Iris pigment epithelial cell (primary cell): ENCODE measurements around the gene KRT14.
"Not testable (repeated sequence)": the region's sequence is repeated elsewhere in the genome, so short reads cannot be mapped to it uniquely, and the experiment has no call there.

Experiments
- DNase-seq: peaks from one replicate; pipeline ENCODE4 v3.0.0-alpha.2; 2011; ENCODE audit warnings: low read depth

The KRT14 gene

DNA sequence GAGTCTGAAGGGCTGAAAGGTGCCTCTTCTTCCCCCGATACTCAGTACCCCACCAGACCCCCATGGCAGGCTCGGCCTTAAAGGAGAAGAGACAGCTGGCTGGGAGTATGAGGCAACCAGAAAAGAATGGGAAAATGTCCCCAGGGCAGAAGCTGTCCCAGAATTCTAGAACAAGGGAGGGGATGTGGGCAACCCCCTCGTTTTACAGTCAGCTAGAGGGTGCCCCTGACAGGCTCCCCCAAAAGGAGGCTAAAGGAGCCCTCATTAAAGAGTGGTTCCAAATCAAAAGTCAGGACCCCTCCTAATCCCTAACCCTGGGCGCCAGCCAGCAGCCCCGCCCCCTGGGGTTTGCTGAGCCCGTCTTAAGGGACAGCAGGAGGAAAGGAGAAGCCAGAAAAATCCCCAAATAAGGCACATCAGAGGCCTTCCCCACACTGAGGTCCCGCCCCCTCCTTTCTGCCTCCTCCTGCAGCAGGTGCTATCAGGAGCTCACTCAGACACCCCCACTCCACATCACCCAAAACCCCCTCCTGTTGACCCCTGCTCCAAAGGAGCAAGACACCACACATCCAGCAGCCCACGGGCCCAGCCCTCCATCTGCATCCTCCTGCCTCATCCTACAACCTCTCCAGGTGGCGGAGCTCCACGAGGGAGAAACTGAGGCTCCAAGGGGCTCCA, 36.6 kb upstream of the KRT14 start:
- not testable (repeated sequence) for DNase-seq

DNA sequence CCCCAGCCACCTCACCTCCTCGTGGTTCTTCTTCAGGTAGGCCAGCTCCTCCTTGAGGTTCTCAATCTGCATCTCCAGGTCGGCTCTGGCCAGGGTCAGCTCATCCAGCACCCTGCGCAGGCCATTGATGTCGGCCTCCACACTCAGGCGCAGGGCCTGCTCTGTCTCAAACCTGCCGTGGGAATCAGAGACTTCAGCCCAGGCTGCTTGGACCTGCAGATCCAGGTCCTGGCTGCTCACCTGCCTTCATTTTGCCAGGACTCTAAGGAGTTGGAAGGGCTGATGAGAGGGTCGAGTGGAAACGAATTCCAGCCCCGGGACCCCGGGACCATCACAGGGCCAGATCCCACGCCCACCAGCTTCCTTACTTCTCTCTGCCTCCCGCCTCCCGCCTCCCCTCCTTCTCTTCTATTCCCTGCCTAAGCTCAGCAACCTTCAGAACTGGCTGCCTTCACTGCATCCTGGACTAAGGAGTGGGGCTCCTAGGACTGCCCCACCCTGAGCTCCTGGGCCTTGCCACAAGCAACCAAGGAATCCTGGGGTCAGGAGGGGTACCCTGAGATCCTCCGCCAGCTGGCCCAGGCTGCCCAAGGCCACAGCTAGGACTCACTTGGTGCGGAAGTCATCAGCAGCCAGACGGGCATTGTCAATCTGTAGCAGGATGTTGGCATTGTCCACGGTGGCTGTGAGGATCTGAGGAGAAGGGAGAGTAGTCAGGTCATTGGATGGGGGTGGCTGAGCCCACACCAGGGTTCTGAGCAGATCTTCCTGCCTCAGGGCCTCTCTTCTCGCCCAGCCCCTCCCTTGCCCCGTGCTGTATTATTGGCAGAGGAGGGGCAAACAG, 35.9 kb upstream of the KRT14 start:
- not testable (repeated sequence) for DNase-seq

DNA sequence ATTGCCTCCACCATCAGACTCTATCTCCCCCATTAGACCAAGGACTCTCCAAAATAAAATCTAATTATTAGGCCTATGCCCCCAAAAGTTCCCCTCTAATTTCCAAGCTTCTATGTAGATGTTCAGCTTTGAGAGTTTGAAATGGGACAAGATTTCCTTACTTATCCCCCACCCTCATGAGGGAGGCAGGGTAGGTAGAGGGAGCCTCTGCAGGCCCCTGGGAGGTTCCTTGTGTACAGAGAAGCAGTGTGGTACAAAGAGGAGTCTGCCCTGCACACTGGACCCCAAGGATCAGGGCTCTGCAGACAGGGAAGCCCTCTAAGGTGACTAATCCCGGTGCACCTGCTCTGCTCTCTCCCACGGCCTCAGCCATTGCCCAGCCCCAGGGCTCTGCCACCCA, 35.2 kb upstream of the KRT14 start:
- no peak for DNase-seq

DNA sequence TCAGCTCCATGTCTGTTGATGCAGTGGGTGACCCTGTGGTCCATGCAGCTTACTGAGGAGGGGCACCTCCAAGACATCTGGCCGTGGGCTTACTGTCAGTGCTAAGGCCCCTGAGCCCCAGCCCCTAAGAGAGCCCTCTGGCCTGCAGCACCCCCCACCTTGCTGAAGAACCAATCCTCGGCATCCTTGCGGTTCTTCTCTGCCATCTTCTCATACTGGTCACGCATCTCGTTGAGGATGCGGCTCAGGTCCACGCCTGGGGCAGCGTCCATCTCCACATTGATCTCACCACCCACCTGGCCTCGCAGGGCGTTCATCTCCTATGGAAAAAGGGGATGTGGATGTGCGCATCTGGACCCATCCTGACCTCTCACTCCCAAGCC, 34.7 kb upstream of the KRT14 start:
- DNase-seq: not testable (repeated sequence)

DNA sequence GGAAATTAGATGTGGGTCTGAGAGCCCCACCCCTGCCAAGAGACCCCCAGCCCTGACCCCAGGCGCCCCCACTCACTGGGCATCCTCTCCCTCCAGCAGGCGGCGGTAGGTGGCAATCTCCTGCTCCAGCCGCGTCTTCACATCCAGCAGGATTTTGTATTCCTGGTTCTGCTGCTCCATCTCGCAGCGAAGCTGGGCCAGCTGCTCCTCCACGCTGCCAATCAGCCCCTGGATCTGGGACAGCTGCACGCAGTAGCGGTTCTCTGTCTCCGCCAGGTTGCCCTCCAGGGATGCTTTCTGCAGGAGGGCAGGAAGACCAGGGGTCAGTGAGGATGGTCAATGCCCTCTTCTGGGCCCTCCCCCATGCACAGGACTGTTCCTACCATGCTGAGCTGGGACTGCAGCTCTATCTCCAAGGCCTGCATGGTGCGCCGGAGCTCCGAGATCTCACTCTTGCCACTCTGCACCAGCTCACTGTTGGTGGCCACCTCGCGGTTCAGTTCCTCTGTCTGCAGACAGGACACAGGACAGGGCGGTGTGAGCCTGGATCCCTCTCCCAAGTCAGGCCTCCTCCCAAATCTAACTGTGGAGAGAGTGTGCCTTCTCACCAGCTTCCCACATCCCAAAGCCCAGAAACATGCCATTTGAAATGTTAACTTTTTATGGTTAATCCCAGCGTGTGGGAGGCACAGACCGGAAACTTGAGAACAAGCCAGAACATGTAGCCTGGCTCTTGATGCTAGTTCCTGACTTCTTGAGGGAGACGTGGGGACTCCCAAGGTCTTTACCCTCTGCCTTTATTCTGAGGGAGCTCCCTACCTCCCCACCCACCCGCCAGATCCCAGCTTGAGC, 34.1 kb upstream of the KRT14 start:
- peak; percentile 20 for DNase-seq

DNA sequence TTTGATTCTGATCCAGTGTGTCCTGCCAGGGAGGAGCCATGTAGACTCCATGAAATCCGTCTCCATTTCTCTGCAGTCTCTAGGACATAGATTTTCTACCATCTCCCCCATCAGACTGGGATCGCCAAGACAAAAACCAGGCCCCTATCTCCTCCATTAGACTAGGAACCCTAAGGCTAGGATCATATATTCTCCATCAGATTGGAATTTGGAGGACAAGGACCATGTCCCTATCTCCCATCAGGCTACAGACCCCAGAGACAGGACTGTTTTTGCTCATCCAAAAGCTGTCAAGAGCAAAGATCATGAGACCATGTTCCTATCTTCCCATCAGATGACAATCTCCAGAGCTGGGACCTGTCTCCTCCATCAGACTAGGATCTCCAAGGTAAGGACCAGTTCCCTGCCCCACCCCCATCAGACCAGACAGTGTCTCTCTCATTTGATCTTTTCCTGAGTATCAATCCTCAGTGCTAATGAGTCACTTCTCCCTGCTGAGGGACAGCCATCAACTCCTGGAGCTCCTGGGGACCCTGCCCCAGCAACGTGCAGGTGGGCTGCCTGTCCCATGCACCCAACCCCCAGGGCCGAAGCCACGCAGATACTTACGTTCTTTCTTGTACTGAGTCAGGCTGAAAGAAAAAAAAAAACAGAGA, 33.4 kb upstream of the KRT14 start:
- not testable (repeated sequence) for DNase-seq

DNA sequence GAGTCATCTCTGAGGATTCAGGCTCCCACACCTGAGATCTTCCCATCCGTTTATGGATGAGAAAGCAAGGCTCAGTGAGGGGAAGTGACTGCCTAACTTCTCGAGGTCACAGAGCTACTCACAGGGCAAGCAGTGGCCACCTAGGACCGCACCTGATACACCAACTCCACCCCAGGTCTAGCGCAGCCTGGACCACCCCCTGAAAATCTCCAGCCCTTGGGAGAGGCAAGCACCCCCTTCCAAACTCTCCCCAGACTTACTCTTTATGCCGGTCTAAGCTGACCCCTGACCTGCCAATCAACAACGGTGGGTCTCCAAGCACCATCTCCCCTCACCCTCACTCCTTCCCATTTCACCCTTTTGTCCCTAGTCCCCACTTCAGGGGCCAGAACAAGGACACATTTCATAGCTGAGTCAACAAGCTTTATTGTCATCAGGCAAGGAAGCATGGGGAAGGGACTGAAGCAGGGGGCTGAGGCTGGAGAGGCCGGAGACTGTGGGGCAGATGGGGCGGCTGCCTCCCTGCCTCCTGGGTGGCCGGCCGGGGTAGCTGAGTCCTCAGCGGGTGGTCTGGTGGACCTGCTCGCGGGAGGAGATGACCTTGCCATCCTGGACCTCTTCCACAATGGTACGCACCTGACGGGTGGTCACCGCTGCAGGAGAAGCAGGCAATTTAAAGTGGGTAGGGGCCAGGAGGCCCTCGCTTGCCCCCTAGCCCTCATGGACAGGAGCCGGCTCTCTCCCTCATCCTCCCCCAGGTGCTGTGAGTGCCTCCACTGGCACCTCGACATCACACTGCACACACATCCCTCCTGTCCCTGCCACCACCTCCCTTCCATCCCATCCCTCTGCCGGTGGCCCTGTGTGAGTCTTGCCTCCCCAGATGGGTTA, 32.6 kb upstream of the KRT14 start:
- DNase-seq: no peak

DNA sequence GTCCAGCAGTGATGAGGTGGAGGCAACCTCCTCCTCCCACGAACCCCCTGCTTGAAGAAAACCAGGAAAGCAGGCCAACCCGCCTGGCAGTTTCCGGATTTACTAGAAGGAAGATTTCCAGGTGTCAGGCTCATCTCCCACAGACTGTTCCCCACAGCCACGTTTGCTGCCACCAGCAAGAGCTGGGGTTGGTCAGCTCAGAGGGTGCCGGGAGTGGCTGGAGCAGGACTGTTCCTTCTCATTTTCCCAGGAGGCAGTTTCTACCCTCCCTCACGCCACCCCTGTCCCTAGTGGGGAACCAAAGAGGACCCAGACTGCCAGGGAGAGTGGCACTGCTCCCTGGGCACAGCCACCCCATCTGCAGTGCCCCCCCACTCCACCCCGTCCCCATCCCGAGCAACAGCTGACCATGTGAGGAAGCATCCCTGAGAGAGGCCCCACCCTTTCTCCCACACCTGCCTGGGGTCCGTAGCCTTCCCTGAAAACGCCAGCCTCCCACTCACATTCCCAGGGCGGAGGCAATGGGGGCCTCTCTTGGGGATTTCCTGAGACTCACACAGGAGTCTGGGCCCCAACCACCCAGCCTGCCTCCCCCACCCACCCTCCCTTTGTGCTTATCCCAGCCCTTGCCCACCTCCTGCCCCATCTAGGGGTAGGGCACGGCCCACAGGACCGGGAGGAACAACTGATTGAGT, 31.8 kb upstream of the KRT14 start:
- DNase-seq: no peak

DNA sequence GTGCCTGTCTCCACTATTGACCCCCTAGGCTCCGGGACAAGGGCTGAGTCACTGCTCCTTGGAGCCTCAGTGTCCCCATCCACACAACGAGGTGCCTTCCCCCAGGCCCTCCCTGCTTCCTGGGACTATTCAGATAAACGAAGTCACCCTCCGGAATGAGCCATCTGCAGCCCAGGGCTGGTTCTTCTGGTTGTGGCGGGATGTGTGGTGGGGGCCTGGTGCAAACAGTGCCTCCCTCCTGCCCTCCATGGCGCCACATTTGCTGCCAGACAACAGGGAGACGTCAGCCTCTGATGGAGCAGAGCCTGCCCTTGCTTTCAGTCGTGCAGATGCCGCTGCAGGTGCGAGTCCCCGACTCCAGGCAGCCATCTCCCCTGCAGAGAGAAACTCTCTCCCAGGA, 31.0 kb upstream of the KRT14 start:
- DNase-seq: no peak

DNA sequence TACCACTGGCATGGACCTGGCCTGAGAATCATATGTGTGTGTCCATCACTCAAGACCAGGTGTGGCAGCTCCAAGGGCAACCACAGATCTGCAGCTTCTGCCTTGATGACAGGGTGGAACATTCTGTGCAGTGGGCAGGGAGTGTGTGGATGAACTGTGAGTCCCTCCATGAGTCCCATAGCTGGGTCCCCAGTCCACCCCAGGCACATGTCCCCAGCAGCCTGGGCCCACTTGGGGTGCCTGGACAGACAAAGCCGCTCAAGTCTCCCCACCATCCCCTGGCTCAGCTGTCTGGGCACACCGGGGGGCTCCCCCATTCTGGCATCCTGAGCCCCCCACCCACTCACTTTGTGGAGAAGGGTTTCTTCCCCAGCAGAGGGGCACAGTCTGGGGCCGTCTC, 30.4 kb upstream of the KRT14 start:
- no peak for DNase-seq

DNA sequence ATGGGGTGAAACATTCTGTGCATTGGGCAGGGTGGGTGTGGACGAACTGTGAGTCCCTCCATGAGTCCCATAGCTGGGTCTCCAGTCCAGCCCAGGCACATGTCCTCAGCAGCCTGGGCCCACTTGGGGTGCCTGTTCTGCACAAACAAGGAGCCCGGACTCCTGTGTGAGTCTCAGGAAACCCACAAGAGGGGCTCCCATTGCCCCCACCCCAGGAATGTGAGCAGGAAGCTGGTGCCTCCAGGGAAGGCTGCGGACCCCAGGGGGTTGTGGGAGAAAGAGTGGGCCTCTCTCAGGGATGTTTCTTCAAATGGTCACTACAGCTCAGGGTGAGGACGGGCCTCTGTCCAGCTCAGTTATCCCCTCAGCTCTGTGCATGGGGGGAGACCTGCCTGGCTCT, 29.8 kb upstream of the KRT14 start:
- DNase-seq: not testable (repeated sequence)

DNA sequence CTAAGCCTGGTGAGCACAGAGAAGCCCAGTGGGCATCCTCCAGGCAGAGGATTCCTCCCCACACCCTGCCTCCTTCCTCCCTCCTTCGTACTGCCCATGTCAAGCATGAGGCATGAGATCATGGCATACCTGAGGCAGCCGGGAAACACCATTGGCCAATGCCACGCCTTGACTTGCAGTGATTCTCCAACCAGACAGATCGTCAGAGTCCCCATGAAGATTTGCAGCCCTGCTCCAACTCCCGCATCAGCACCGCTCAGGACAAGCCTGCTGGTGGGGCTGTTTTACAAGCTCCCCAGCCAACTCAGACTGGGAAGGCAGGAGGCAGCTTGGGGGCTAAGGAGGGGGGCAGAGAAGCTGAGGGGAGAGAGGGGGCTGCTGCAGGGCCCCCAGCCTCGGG, 28.8 kb upstream of the KRT14 start:
- peak; percentile 6 for DNase-seq

DNA sequence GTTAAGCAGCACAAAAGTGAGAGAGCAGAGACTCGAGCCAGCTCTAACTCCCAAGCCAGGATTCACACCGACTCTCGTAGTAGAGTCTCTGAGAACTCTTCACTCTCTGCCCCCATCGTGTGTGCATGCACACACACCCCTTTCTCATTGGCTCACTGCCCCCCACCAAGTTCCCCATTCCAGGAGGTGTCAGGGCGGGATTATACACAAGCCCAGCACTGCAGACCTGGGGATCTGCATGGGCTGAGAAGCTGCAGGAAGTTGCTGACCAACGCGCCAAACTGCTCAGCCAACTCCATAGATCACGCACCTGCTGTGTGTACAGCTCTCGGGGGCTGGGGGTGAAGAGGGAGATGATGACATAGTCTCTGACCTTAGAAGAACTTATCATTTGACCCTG, 28.1 kb upstream of the KRT14 start:
- DNase-seq: not testable (repeated sequence)

DNA sequence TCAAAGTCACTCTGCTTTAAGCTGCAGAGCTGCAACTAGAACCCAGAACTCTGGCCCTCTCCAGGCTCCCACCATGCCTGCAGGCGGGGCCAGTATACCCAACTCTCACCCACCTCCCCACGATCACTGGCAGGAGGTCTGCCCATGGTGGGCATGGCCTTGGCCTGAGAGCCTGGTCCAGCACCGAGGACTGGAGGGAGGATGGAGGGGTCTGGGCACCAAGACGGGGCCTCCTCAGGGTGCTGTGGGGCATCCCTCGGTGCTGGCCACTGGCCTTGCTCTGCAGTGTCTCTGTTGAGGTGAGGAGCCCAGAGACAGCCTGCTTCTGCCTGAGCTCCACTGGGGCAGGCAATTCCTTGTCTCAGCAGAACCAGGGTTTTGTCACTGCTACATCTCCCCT, 27.4 kb upstream of the KRT14 start:
- no peak for DNase-seq

DNA sequence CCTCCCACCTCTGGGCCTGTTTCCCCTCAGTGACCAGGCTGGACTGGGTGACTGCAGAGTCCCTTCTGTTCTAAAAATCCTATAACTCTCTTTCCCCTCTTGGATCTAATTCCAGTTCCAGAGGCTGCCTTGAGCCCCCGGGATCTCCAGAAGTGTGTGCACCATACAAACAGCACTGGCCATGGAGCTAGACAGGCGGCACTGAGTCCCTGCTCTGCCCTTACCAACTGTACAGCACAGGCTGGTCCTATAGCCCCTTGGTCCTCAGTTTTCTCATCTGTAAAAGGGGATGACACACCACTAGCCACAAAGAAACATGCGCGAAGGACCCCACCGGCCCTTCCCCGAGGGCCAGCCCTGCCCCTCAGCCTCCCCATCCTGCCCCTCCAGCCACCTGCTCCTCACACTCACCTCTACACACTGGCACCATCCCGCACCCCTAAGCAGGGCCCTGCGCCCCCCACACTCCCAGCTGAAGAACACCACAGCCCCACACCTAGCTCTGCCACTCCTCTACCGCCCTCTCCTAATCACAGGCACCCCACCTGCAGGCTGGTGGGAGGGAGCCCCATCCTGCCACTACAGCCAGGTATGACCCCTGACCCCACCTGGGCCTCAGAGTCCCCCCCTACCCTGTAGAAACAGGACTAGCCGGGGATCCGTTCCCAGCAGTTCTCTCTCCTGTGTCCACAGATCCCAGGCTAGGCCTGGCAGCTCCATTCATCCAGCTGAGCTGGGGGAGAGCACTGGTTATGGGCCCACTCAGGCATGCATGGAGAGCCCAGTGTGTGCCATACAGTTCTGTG, 26.8 kb upstream of the KRT14 start:
- no peak for DNase-seq

DNA sequence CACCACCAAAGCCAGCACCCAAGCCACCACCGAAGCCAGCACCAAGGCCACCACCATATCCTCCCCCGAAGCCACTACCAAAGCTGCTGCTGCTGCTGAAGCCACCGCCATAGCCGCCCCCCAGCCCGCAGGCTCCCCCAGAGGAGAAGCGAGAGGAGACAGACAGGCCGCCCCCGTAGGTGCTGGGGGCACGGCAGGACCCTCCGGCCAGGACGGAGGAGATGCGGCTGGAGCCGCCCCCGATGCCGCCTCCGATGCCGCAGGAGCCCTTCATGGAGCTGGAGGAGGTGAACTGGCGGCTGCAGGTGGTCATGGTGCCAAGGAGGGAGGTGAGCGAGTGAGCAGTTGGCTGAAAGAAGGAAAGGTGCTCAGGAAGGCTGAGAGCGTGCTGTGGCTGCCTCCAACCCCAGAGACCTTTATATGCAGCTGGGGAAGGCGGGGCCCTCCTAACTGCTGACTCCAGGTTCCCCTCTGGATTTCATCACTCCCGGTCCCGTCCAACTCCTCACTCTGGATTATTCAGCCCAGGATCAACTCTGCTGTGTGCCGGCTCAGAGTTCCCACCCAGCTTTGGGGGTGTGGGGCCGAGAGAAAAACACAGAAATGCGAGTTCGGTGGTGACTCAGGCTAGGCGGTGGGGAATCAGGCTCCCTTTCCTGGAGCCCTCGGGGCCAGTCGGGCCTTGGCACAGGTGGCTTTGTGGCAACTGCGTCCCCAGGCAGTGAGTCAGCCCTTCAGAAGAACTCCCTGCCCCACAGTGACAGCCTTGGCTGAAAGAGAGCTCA, 25.9 kb upstream of the KRT14 start, which contains the start of gene KRT16:
Gene KRT16 (minus strand): TSS at position 392 of the 785 bp plus-strand sequence. CDS start 79 bp downstream, at position 313.
- peak; percentile 5 for DNase-seq

DNA sequence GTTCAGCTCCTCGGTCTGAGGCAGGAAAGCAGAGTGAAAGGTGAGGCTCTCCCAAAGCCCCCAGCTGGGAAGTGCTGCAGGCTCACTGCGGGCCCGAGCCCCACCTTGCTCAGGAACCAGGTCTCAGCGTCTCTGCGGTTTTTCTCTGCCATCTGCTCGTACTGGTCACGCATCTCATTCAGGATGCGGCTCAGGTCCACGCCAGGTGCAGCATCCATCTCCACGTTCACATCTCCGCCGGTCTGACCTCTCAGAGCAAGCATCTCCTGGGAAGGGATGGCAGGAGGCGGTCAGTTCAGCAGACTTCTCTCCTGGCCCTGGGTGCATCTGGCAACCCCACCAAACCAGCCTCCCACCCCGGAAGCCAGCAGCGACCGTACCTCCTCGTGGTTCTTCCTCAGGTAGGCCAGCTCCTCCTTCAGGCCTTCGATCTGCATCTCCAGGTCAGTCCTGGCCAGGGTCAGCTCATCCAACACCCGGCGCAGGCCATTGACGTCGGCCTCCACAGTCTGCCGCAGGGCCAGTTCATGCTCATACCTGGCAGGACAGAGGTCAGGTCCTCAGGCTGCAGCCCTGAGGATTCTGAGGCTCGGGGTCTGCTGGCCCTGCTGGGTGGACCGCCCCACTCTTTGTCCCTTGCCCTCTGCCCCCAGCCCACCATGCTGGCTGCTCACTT, 24.4 kb upstream of the KRT14 start:
- no peak for DNase-seq

DNA sequence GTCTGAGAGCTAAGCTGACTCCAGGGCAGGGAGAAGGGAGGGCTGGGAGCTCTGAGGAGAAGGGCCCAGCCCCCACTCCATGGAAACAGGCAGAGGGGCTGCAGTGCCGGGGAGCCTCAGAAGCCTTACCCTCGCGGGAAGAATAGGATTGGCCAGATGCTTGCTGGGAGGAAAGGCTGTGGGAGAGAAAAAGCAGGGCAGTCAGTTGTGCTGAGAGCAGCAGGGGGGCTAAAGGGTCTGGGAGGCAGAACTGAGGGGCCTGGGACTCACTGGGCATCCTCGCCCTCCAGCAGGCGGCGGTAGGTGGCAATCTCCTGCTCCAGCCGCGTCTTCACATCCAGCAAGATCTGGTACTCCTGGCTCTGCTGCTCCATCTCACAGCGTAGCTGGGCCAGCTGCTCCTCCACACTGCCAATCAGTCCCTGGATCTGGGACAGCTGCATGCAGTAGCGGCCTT, 23.4 kb upstream of the KRT14 start:
- DNase-seq: not testable (repeated sequence)
